ENCODE data around the gene OSTM1. TPM values are rescaled to one million over a fixed set of nuclear protein-coding genes. Genes with fewer than 3 reads are reported as not detected.

OSTM1 gene
- total RNA-seq, 1 experiment from 2014 or later: 277 TPM

DNA sequence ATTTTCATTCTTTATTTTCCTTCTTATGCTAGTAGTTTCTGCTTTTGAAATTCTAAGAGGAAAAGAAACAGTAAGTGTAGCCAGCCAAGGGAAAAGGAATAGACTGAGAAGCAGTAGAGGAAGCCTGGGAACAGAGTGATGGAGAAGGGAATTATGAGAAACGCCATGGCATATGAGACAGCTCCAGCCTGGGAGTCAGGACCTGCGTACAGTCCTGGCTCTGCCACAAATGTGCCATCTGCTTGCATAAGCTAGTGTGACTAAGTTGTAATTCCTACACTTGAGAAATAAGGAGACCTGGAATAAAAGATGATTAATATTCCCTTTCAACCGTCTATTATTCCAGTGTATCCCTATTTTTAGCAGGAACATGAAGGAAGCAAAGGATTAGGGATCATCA lies 47.5 kb downstream of the OSTM1 start:
- Histone ChIP-seq H3K36me3 (ENCODE audit: control insufficient read depth, insufficient read depth, low read length) (no peaks in the 10 kb centered on the region), H3K27ac (ENCODE audit: low read length) (no peak overlapping the region), H3K4me1 (ENCODE audit: control insufficient read depth, insufficient read depth, low read length) (no peaks in the 10 kb centered on the region), H3K4me3 (ENCODE audit: low read depth in 2 of 2, low read length in 2 of 2) (no peak overlapping the region), H3K27me3 (ENCODE audit: control insufficient read depth, insufficient read depth, low read length) (no peaks in the 10 kb centered on the region), H3K9me3 (ENCODE audit: control insufficient read depth, insufficient read depth, low read depth, low read length) (no peaks in the 10 kb centered on the region)
- POLR2A ChIA-PET: no interaction called here
- no peak for ATAC-seq
- intact Hi-C loops (cut with micrococcal nuclease; ENCODE audit: unreplicated experiment): no loop called here
- no peak for DNase-seq (ENCODE audit: low read depth, low spot score)
- CTCF ChIA-PET: interaction anchor here (0.8 kb wide), 1 partner anchor 50 kb away, joined by 4 read pairs; no protein-coding TSS in a partner anchor
- no TSS peak for BruUV-seq (replicated peaks)
- in situ Hi-C loops (cut with HindIII; ENCODE audit: low pct_unique_long_range_greater_than_20kb, low sequenced_read_pairs): no loop called here
- TF ChIP-seq POLR2AphosphoS5 (IDR thresholded peaks at IDR 0.05; ENCODE audit: low read depth, low read length): no peak

- in situ Hi-C loops (cut with HindIII; ENCODE audit: low pct_unique_long_range_greater_than_20kb, low sequenced_read_pairs) (no loop called here), intact Hi-C loops (cut with micrococcal nuclease; ENCODE audit: unreplicated experiment) (no loop called here)
- Histone ChIP-seq H3K27me3 (ENCODE audit: control insufficient read depth, insufficient read depth, low read length) (no peaks in the 10 kb centered on the region), H3K27ac (ENCODE audit: low read length) (no peak overlapping the region), H3K4me1 (ENCODE audit: control insufficient read depth, insufficient read depth, low read length) (no peaks in the 10 kb centered on the region), H3K4me3 (ENCODE audit: low read depth in 2 of 2, low read length in 2 of 2) (no peak overlapping the region), H3K36me3 (ENCODE audit: control insufficient read depth, insufficient read depth, low read length) (no peaks in the 10 kb centered on the region), H3K9me3 (ENCODE audit: control insufficient read depth, insufficient read depth, low read depth, low read length) (no peaks in the 10 kb centered on the region)
- no TSS peak for BruUV-seq (replicated peaks)
- DNase-seq (ENCODE audit: low read depth, low spot score) (no peak), ATAC-seq (no peak; the same call in 1 of the 2 replicates)
- TF ChIP-seq, protein P1, sequence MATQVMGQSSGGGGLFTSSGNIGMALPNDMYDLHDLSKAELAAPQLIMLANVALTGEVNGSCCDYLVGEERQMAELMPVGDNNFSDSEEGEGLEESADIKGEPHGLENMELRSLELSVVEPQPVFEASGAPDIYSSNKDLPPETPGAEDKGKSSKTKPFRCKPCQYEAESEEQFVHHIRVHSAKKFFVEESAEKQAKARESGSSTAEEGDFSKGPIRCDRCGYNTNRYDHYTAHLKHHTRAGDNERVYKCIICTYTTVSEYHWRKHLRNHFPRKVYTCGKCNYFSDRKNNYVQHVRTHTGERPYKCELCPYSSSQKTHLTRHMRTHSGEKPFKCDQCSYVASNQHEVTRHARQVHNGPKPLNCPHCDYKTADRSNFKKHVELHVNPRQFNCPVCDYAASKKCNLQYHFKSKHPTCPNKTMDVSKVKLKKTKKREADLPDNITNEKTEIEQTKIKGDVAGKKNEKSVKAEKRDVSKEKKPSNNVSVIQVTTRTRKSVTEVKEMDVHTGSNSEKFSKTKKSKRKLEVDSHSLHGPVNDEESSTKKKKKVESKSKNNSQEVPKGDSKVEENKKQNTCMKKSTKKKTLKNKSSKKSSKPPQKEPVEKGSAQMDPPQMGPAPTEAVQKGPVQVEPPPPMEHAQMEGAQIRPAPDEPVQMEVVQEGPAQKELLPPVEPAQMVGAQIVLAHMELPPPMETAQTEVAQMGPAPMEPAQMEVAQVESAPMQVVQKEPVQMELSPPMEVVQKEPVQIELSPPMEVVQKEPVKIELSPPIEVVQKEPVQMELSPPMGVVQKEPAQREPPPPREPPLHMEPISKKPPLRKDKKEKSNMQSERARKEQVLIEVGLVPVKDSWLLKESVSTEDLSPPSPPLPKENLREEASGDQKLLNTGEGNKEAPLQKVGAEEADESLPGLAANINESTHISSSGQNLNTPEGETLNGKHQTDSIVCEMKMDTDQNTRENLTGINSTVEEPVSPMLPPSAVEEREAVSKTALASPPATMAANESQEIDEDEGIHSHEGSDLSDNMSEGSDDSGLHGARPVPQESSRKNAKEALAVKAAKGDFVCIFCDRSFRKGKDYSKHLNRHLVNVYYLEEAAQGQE (IDR thresholded peaks at IDR 0.05; ENCODE audit: insufficient read depth in 1 of 2, low read depth in 2 of 2, low read length in 1 of 2): no peak
- TF ChIP-seq POLR2AphosphoS5 (IDR thresholded peaks at IDR 0.05; ENCODE audit: low read depth, low read length): no peak
- TF ChIP-seq SIN3A (IDR thresholded peaks at IDR 0.05; ENCODE audit: borderline replicate concordance, insufficient read depth, low read depth, low read length): no peak
- no peak for TF ChIP-seq CTCF (IDR thresholded peaks at IDR 0.05)
- no peak for TF ChIP-seq TCF7L2 (IDR thresholded peaks at IDR 0.05; ENCODE audit: low read depth, low read length)
- CTCF ChIA-PET: no interaction called here
- POLR2A ChIA-PET: no interaction called here
These were observed 50.0 kb downstream of the OSTM1 start for GRCh38 chr6:108024427-108025073.

- ChIA-PET POLR2A (interaction anchor here (0.6 kb wide), 1 partner anchor 8 kb away, joined by 5 read pairs; no protein-coding TSS in a partner anchor), CTCF (no interaction called here)
- H3K36me3 ChIP-seq (ENCODE audit: control insufficient read depth, insufficient read depth, low read length): no peaks in the 10 kb centered on the region
- in situ Hi-C loops (cut with HindIII; ENCODE audit: low pct_unique_long_range_greater_than_20kb, low sequenced_read_pairs) (no loop called here), intact Hi-C loops (cut with micrococcal nuclease; ENCODE audit: unreplicated experiment) (no loop called here)
- no peaks in the 10 kb centered on the region for H3K9me3 ChIP-seq (ENCODE audit: control insufficient read depth, insufficient read depth, low read depth, low read length)
- H3K27ac ChIP-seq (ENCODE audit: low read length): no peak overlapping the region
- ATAC-seq: no peak
- H3K4me3 ChIP-seq (ENCODE audit: low read depth in 2 of 2, low read length in 2 of 2): no peak overlapping the region
- no peak for TF ChIP-seq CTCF (IDR thresholded peaks at IDR 0.05)
- TF ChIP-seq TCF7L2 (IDR thresholded peaks at IDR 0.05; ENCODE audit: low read depth, low read length): no peak
- TF ChIP-seq, protein P1 (IDR thresholded peaks at IDR 0.05; ENCODE audit: insufficient read depth in 1 of 2, low read depth in 2 of 2, low read length in 1 of 2): no peak
- no peak for TF ChIP-seq SIN3A (IDR thresholded peaks at IDR 0.05; ENCODE audit: borderline replicate concordance, insufficient read depth, low read depth, low read length)
- H3K27me3 ChIP-seq (ENCODE audit: control insufficient read depth, insufficient read depth, low read length): no peaks in the 10 kb centered on the region
- no TSS peak for BruUV-seq (replicated peaks)
- DNase-seq (ENCODE audit: low read depth, low spot score): no peak
- H3K4me1 ChIP-seq (ENCODE audit: control insufficient read depth, insufficient read depth, low read length): no peaks in the 10 kb centered on the region
These were observed 53.9 kb downstream of the OSTM1 start for GRCh38 chr6:108020472-108021116.
